ENCODE data around the gene PAK3.

Gene PAK3

GRCh38 chrX:111131572-111131971 is 35.6 kb downstream of the PAK3 start:
- DNase-seq (ENCODE audit: low read depth in 2 of 2), result no peak

GRCh38 chrX:111133389-111133788 is 37.4 kb downstream of the PAK3 start:
- DNase-seq (ENCODE audit: low read depth in 2 of 2), result no peak

- DNase-seq (ENCODE audit: low read depth in 2 of 2), result no peak
These were observed 49.9 kb downstream of the PAK3 start for GRCh38 chrX:111145878-111146277.

- DNase-seq (ENCODE audit: low read depth in 2 of 2), result no peak
These were observed 55.8 kb downstream of the PAK3 start for GRCh38 chrX:111151764-111152163.

- no peak for DNase-seq (ENCODE audit: low read depth in 2 of 2)
These were observed 63.2 kb downstream of the PAK3 start for GRCh38 chrX:111159232-111159631.

GRCh38 chrX:111164728-111165127 is 68.7 kb downstream of the PAK3 start:
- DNase-seq (ENCODE audit: low read depth in 2 of 2), result no peak

GRCh38 chrX:111165902-111166301 is 69.9 kb downstream of the PAK3 start:
- DNase-seq (ENCODE audit: low read depth in 2 of 2), result no peak

- no peak for DNase-seq (ENCODE audit: low read depth in 2 of 2)
These were observed 71.3 kb downstream of the PAK3 start for GRCh38 chrX:111167334-111167733.

GRCh38 chrX:111168314-111168713 is 72.3 kb downstream of the PAK3 start:
- no peak for DNase-seq (ENCODE audit: low read depth in 2 of 2)

GRCh38 chrX:111169141-111169540 is 73.2 kb downstream of the PAK3 start:
- no peak for DNase-seq (ENCODE audit: low read depth in 2 of 2)

- no peak for DNase-seq (ENCODE audit: low read depth in 2 of 2)
These were observed 74.0 kb downstream of the PAK3 start for GRCh38 chrX:111170017-111170416.

GRCh38 chrX:111180750-111181240 is 84.8 kb downstream of the PAK3 start:
- no peak for DNase-seq (ENCODE audit: low read depth in 2 of 2)

- DNase-seq (ENCODE audit: low read depth in 2 of 2), result no peak
These were observed 86.0 kb downstream of the PAK3 start for GRCh38 chrX:111181951-111182350.

GRCh38 chrX:111182997-111183396 is 87.0 kb downstream of the PAK3 start:
- DNase-seq (ENCODE audit: low read depth in 2 of 2), result no peak

- no peak for DNase-seq (ENCODE audit: low read depth in 2 of 2)
These were observed 95.6 kb downstream of the PAK3 start for GRCh38 chrX:111191598-111191997.

- DNase-seq (ENCODE audit: low read depth in 2 of 2), result no peak
These were observed 103.5 kb downstream of the PAK3 start for GRCh38 chrX:111199505-111199904.

GRCh38 chrX:111200327-111200726 is 104.3 kb downstream of the PAK3 start:
- DNase-seq (ENCODE audit: low read depth in 2 of 2), result no peak

GRCh38 chrX:111207851-111208250 is 111.9 kb downstream of the PAK3 start:
- DNase-seq (ENCODE audit: low read depth in 2 of 2), result no peak

- DNase-seq (ENCODE audit: low read depth in 2 of 2), result no peak
These were observed 120.4 kb downstream of the PAK3 start for GRCh38 chrX:111216293-111216801.

GRCh38 chrX:111244235-111244750 is 148.3 kb downstream of the PAK3 start:
- no peak for DNase-seq (ENCODE audit: low read depth in 2 of 2)

GRCh38 chrX:111254896-111255693 is 159.1 kb downstream of the PAK3 start:
- no peak for DNase-seq (ENCODE audit: low read depth in 2 of 2)

GRCh38 chrX:111257733-111258132 is 161.7 kb downstream of the PAK3 start:
- no peak for DNase-seq (ENCODE audit: low read depth in 2 of 2)

GRCh38 chrX:111259559-111259958 is 163.6 kb downstream of the PAK3 start:
- DNase-seq (ENCODE audit: low read depth in 2 of 2), result no peak
